GM21528 (cell line): ENCODE measurements around the gene VIPR1.

Experiments used
- ATAC-seq: cut with Tn5 transposase; IDR thresholded peaks from one replicate; pipeline ENCODE4 v1.9.1; 2021; ENCODE audit warnings: mild to moderate bottlenecking, moderate library complexity; ENCODE audit not compliant: unreplicated experiment, low FRiP score

VIPR1 gene

GRCh38 chr3:42502429-42503250, at the start of gene VIPR1:
VIPR1 (plus strand) TSS chr3:42502643; CDS start chr3:42502736, 93 bp downstream.
- ATAC-seq: peak; percentile 89

- ATAC-seq: no peak
Observed at GRCh38 chr3:42456211-42456610, 46.2 kb upstream of the VIPR1 start.

- ATAC-seq: no peak
Observed at GRCh38 chr3:42459151-42459550, 43.3 kb upstream of the VIPR1 start.

GRCh38 chr3:42461762-42462161, 40.7 kb upstream of the VIPR1 start:
- no peak for ATAC-seq

- ATAC-seq: no peak
Observed at GRCh38 chr3:42463093-42463492, 39.4 kb upstream of the VIPR1 start.

- no peak for ATAC-seq
Observed at GRCh38 chr3:42468111-42468510, 34.3 kb upstream of the VIPR1 start.

- ATAC-seq: no peak
Observed at GRCh38 chr3:42472555-42472954, 29.9 kb upstream of the VIPR1 start.

GRCh38 chr3:42473083-42473932, 29.1 kb upstream of the VIPR1 start:
- no peak for ATAC-seq

- ATAC-seq: no peak
Observed at GRCh38 chr3:42476225-42477125, 26.0 kb upstream of the VIPR1 start.

- no peak for ATAC-seq
Observed at GRCh38 chr3:42477696-42478095, 24.7 kb upstream of the VIPR1 start.

- ATAC-seq: no peak
Observed at GRCh38 chr3:42478830-42479229, 23.6 kb upstream of the VIPR1 start.

GRCh38 chr3:42486814-42487565, 15.5 kb upstream of the VIPR1 start:
- no peak for ATAC-seq

- ATAC-seq: no peak
Observed at GRCh38 chr3:42488687-42489086, 13.8 kb upstream of the VIPR1 start.

GRCh38 chr3:42489116-42489936, 13.1 kb upstream of the VIPR1 start:
- no peak for ATAC-seq

GRCh38 chr3:42489937-42490227, 12.6 kb upstream of the VIPR1 start:
- peak; percentile 15 for ATAC-seq

- ATAC-seq: peak; percentile 97
Observed at GRCh38 chr3:42490243-42490642, 12.2 kb upstream of the VIPR1 start.

- ATAC-seq: no peak
Observed at GRCh38 chr3:42491881-42492507, 10.4 kb upstream of the VIPR1 start.

- ATAC-seq: no peak
Observed at GRCh38 chr3:42492508-42493080, 9.8 kb upstream of the VIPR1 start.
